NOMO-1 treated with dmso at 0.1 percent for 144 hours (cell line): ENCODE data around the gene ABCA12.

Experiments used
- DNase-seq: peaks from one replicate; lab custom pipeline; 2025; ENCODE audit not compliant: unreplicated experiment; lab: John Stamatoyannopoulos, UW

Gene ABCA12

DNA sequence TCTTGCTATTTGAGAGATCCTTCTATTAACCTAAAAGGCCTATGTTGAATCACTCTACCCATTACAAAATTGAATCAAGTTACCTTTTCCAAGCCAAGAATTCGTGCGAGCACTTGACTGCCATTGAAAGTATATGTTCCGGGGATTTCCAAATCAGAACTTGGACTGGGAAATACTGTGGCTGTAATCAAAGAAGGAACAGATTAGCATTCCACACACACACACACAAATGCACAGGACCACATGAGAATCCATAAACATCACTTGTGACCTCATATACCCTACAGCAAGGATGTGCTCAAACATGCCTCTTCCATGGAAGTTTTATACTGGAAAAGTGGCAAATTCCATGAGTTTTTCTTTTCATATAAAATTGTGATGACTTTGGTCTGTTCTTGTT lies 86.0 kb downstream of the ABCA12 start:
- no peak for DNase-seq

GRCh38 chr2:215049341-215049740 lies 89.1 kb downstream of the ABCA12 start:
- no peak for DNase-seq

DNA sequence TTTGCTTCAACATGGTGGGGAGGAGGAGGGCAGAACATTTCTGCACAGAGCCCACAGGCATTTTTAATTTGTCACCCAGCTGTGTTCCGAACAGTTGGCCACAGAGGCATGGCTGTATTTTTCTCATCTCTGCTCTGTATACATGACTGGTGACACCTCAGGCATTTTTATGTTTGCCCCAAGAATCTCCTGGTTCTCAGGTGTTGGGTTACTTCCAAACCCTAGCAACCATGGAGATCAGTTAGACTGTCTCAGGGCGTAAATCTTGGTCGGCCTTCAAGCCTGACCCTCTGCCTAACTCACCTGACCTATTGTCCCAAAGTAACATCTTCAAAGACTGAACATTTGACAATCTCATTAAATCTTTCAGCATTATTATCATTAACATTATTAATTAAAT lies 100.0 kb downstream of the ABCA12 start:
- no peak for DNase-seq

- no peak for DNase-seq
Observed at GRCh38 chr2:215036314-215036713, 102.1 kb downstream of the ABCA12 start.

GRCh38 chr2:215034154-215034553 lies 104.3 kb downstream of the ABCA12 start:
- no peak for DNase-seq

DNA sequence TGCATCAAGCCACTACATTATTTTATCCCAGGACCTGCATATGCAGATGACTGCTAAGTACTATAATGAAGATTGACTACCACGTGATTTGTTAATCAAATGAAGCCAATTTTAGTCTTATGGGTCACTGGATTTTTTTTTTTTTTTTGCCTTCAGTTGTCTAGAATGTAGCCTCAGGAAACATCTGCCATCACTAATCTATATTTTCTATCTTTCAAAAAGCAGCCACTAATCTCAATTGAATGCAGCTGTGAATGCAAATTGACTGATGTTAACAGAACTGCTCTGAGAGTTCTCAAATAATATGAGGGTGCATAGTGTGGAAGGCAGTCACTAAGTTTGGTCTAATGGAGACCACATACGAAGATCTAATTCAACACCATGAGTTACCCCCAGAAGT lies 106.3 kb downstream of the ABCA12 start:
- DNase-seq: no peak

- no peak for DNase-seq
Observed at GRCh38 chr2:215031321-215031720, 107.1 kb downstream of the ABCA12 start.

DNA sequence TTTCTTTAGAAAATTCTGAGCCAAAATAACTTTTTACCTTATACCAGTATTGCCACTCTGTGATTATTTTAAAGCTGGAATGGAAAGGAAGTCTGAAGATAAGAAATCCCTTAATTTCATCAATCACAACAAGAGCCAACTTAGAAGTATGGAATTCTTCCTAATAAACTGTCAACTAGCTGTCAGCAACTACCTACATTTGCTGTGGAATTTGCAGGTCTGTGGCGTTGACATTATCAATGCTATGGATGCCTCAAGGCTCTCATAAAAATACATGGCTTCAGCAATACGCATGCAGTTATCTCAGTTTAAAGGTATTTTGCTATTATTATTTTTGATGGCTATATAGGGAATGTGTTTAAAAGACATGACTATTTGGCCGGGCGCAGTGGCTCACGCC lies 108.5 kb downstream of the ABCA12 start:
- no peak for DNase-seq

GRCh38 chr2:215028231-215028630 lies 110.2 kb downstream of the ABCA12 start:
- DNase-seq: no peak

GRCh38 chr2:215027779-215028178 lies 110.6 kb downstream of the ABCA12 start:
- DNase-seq: no peak

GRCh38 chr2:215022910-215023309 lies 115.5 kb downstream of the ABCA12 start:
- no peak for DNase-seq

GRCh38 chr2:215022418-215022817 lies 116.0 kb downstream of the ABCA12 start:
- DNase-seq: no peak

DNA sequence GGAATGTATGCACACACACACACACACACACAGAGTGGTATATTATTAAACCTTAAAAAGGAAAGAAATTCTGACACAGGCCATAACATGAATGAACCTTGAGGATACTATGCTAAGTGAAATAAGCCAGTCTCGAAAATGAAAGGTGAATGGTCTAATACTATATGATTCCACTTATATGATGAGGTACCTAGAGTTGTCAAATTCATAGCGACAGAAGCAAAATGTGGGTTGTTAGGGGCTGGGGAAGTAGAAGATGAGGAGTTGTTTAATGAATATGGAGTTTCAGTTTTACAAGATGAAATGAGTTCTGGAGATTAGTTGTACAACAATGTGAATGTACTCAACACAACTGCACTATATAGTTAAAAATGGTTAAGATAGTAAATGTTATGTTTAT lies 118.1 kb downstream of the ABCA12 start:
- no peak for DNase-seq

DNA sequence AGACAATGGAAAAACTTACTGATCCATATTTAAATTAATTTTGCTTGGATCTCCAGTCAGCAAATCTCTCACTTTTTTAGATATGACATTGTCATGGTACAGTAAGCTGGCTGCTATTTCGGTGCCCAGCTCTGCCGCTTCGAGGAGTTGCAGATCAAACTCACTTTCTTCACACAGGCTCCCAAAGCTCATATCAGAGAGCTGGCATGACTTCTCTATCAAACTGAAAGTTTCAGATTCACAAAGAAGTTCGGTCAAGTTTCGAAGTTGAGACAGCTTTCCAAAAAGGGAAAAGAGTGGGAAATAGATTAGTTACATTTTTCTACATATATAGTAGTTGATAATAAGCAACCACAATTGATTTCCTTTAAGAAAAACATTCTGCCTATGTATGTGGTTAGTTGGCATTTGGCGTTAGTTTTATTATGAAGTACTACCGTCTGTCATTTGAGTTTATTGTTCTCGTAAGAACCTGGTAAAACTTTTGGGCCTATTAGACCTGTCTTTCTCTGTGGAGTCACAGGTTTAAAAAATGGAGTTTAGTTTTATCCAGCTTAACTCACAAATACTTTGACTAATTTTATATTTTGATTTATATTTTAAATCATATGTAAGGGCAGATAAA lies 118.8 kb downstream of the ABCA12 start:
- DNase-seq: no peak

GRCh38 chr2:215019085-215019484 lies 119.3 kb downstream of the ABCA12 start:
- no peak for DNase-seq

- no peak for DNase-seq
Observed at GRCh38 chr2:215015421-215015820, 123.0 kb downstream of the ABCA12 start.

DNA sequence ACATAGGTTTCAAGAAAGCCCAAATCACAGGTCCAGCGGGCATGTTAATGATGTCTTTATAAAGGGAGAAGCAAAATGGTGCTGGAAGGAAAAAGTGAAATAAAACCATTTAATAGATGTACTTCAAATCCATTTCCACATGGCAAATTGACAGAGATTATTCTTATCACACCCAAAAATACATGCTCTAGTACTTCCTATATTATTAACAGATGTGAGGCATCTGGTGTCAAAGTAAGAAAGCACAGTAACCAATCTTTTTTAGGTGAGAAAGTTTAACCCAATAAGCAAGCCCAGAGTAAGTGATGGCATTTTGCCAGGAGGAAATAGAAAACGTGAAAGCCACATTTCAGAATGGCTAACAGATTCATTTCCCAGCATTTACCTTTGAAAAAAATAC lies 128.0 kb downstream of the ABCA12 start:
- DNase-seq: no peak

GRCh38 chr2:215003001-215003400 lies 135.4 kb downstream of the ABCA12 start:
- DNase-seq: no peak

- DNase-seq: no peak
Observed at GRCh38 chr2:215002500-215002899, 135.9 kb downstream of the ABCA12 start.

- no peak for DNase-seq
Observed at GRCh38 chr2:215000721-215001120, 137.7 kb downstream of the ABCA12 start.

GRCh38 chr2:214995926-214996670 lies 142.3 kb downstream of the ABCA12 start:
- no peak for DNase-seq

DNA sequence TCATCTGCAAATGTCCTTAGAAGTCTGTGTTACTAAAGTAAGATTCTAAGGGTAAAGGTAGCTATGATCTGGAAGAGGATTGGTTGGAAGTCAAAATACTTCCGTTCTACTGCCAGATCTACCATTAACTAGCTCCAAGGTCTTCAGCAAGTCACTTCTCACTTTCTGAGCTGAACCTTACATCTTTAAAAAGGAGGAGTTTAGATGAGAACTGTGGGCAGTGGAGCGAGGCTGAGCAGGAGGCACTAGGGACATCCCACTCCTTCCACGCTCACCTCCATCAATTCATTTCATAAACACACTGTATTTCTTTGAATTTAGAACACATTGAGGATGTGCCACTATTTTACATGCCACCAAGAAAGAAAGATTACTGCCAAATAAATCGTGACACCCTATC lies 143.0 kb downstream of the ABCA12 start:
- no peak for DNase-seq

GRCh38 chr2:214992911-214993310 lies 145.5 kb downstream of the ABCA12 start:
- DNase-seq: no peak
